Stimulated activated CD4-positive, alpha-beta T cell treated with anti-CD3 and anti-CD28 coated beads, Interleukin-4, amount 100 ng/mL, for 48 hours (primary cell): ENCODE results near the gene ACOT7.
A peak's percentile ranks its signal among the peaks of the same experiment; 100 is the strongest.

Source experiments
- DNase-seq, 2 donors: peaks; one replicate each; pipeline ENCODE4 v3.0.0-alpha.2; 2020; ENCODE audit warnings: low read depth in 2 of 2

The ACOT7 gene

DNA sequence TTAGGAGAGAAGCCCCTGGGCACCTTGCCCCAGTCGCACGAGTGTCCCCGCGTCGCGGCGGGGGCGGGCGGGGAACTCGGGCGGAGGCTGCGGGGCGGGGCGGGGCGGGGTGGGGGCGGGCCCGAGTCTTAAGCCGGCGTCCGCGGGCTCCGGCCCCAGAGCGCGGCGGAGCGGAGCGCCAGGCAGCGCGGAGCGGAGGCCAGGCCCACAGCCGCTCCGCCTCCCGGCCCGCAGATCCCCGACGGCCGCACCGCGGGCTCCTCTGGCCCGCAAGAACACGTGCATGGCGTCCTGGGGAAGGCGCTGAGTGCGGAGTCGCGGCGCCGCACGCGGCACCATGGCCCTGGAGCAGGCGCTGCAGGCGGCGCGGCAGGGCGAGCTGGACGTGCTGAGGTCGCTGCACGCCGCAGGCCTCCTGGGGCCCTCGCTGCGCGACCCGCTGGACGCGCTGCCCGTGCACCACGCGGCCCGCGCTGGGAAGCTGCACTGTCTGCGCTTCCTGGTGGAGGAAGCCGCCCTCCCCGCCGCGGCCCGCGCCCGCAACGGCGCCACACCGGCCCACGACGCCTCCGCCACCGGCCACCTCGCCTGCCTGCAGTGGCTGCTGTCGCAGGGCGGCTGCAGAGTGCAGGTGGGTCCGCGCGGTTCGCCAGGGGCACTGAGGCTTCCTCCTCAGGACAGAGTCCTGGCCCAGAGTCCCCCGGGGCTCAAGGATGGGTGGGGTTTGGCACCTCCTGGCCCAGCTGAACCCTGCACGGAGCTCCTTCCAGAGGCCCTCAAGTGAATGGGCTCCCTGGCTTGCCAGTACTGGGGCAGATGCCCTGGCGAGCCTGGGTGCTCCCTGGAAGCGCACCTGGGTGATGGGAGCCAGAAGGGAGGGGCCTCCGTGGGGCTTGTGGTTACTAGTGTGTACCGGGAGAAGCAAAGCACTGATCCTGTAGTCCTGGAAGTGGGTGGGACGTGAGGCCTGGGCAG is 31.3 kb upstream of the ACOT7 start, which contains the start of gene ESPN:
Gene ESPN, plus strand, starts transcription at position 158 of the 975 bp plus-strand sequence. Its CDS starts 180 bp downstream, at position 338.
- DNase-seq, result no peak

DNA sequence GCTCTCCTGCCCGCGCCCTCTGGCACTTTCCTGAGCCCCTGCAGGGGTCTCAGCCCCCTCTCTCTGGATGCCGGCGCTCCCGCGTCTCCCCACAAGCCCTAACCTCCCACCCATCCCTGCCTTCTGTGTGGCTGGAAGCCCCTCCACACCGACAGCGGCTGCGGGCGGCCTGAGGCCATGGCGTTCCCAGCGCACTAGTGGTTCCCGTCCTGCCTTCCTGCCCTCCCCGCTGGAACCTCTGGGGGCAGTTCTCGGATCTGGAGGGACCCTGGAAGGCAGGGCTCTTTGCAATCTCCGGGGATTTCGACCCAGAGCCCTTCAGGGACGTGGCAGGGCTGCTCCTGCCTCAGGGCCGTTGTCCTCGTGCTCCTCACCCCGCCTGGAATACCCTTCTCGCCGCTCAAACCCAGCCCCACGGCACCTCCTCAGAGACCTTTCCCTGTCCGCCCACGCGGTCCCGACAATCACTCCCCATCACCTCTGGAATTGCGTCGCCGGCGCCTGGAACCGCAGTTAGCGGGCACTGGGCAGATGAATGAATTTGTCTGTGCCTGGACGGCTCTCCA is 30.5 kb upstream of the ACOT7 start:
- no peak for DNase-seq

DNA sequence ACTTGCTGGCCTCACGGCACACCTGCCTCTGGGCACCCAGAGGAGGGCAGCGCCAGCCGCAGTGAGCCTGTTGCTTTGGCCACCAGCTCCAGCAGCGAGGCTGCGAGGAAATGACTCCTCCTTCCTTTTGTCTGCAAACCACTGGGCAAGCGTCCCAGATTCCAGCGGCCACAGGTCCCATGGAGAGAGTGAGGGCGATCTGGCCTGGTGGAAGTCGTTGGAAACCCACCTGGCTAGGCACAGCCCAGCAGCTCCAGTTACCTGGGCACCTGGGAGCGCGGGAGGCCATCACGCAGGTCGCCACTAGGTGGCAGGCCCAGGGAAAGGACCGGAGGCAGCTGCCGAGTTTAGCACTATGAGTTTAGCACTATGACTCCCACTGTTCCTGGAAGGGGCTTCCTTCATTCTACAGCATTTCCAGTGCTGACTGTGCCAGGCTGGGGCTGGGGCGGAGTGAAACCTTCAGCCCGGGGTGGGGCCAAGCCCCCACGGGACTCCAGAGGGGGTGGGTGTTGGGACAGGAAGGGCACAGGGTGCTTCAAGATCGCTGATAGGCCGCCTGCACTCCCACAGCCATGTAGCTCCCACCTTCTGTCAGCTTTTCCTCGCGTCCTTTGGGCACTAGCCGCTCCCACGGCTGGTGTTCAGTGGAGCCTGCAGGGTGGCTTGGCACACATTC is 29.9 kb upstream of the ACOT7 start:
- peak; percentile 66 to 69 for DNase-seq

DNA sequence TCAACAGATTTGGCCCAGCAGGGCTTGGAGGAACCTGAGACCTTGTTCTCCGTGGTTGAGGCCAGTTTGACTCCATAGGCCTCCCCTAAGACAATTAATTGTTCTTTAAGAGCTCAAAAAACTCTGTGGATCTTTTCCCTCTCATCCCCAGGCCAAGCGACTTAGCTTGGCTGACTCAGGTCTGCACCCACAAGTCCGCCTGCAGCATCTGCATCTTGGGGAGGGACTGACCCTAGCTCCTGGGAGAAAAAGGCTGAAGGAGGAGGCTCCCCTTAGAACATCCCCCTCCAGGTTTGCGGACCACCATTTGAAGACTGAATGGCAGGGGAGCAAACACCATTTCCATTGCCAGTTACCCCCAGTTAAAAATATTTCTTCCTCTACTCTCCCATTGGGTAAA is 27.7 kb upstream of the ACOT7 start:
- DNase-seq, result no peak

DNA sequence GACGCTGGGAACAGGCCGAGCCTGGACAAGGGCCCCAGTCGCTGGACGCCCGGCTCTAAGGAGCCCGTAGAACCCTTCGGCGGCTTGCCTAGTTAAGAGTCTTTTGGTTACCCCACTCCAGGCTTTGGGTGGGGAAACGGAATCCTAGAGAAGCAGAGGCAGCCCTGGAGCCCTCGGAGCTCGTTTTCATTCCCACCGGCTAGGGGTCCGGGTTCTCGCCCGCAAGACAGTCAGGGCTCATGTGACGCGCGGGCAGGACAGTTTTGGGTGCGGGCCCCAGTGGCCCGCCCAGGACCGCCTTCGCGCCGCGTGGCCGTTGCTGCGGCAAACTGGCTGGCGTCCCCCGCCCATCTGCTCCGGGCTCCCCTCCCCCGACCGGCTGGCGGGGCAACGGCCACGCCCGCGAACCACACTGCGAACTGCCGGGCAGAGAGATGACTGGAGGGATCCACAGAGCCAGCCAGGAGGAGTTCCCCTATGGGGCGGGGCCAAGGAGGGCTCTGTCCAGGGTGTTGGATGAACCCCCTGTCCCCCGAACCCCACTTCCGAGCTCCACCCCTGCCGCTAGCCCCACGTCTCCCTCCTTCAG is 27.0 kb upstream of the ACOT7 start:
- no peak for DNase-seq

DNA sequence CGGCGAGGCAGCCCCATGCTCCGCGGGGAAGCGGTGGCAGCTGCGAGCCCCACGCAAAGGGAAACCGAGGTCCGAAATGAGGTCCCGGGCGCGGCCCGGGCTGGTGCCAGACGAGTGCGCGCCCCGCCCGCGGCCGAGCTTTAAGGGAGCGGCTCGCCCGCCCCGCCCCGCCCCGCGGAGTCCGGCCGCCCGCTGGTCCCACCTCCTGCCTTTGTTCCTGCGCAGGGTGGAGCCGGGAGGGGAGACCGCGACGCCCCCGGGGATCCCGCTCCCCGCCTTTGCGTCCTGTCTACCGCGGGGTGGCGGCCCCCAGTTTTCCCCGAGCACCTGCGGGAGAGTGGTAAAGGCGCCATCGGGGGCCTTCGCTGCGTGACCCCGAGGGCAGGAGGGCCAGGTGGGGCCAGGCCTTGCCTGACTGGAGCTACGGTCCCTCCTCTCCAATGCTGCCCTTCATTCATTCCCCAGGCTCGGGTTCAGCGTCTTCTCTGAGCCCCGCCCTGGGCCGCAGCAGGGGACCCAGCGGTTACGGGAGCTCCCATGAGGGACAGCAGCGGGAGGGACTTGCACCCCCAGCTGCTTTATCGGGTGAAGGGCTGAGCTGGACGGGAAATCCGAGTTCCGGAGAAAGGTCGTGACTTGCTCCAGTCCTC is 26.4 kb upstream of the ACOT7 start, which contains the start of gene HES2:
Gene HES2, minus strand, starts transcription at position 116 of the 650 bp plus-strand sequence. Its CDS starts 99 bp downstream, at position 17.
- DNase-seq, result no peak

DNA sequence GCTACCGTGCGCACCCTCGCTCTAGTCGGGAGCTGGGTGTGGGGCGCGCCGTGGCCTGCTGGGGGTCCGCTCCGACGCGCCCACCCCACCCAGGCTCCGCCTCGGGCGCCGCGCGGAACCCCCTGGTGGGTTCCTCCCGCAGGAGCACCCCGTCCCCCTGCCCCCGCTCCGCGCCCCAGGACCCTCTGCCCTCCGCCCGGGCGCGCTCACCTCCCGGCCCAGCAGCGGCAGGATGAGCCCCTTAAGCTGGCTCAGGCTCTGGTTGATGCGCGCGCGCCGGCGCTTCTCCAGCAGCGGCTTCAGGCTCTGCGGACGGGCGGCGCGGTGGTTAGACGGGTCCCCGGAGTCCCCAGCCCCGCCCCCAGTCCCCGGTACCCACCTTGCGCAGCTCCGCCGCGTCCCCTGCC is 25.8 kb upstream of the ACOT7 start:
- DNase-seq, result no peak

DNA sequence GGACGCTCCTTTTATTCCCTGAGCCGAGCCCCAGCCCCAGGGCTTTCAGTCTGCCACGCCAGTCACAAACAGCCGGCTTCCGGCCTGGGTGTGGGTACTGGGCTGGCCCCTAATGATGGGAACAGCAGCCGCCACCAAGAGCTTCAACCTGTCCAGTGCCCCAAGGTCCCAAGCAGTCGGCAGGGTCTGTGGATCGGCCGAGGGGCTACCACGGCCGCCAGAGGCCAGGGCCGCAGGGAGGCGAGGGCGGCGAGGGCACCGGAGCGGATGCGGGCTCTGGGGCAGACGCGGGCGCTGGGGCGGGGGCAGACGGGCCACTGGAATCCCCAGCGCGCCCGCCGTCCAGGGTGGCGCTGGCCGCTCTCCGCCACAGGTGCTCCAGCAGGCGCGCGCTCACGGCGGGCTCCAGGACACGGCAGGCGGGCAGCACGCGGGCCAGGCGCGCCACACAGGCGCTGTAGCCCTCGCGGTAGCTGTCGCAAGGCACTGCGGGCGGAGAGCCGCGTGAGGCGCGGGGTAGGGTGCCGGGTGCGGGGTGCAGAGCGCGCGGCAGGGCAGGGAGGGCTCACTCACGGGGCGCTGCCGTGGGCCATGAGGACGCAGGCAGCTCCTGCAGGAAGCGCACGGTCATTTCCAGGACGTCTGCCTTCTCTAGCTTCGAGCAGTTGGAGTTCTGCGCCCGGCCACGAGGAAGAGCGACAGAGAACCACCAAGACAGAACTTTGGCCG is 25.3 kb upstream of the ACOT7 start:
- DNase-seq, result no peak

DNA sequence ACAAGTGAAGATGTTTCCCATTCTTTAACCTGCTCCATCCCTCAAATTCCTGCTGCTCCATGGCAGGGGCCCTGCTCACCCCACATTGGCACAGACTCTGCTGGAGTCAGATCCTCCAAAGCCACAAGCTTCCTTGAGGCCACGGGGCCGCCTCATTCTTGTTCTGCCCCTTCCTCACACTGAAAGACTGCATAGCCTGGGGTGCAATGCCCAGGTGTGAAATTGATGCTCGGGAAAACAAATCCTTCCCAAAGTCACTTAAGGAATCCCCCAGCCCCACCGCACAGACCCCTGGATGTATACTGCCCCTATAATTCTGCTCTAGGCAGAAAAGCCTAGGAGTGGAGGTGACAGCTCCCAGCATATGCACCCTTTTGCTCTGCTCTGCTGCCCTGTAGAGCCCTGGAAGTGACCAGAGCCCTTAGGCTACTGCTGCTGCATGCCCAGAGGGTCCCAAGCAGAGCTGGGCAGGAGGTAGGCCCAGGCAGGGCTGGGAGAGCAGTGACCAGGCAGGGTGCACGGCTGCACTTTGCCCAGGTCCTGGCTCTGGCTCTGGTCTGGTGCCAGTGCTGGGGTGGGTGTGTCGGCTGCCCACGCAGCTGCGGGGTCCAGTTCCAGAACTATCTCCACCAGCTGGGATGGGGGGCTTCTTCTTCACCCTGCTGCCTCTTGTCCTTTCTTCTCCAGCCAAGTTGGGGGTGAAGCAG is 24.5 kb upstream of the ACOT7 start:
- DNase-seq, result no peak

DNA sequence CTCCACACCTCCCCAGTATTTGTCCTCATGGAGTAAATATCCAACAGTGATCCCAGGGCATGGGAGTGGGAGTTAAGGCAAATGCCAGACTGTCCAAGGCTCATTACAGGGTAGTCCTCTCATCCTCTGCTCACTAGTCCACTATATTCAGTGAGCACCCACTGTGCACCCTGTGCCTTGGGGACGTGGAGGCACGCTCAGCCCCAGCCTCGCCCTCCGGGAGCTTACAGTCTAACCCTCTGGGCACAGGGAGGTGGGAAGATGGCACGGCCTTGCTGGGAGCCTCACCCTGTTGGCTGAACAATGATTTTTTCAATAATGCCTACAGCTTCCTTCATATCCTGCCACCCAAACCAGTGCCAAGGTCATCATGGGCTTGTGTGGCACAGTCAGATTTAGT is 23.3 kb upstream of the ACOT7 start:
- no peak for DNase-seq

DNA sequence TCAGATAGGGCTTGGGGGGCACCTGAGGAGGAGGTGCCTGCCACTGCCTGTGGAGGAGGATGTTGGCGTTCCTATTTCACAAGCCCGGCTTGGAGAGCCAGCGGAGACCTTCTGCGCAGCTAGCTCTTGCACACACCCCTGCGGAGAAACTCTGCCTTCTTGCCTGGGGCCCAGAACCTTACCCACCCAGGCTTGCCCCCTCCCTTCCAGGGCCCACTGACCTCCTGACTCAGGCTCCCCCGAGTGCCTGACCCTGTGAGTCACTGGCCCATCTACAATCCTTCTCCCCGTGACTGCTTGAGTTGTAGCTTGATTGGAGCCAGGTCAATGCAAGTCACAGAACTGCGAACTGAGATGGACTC is 22.7 kb upstream of the ACOT7 start:
- no peak for DNase-seq

DNA sequence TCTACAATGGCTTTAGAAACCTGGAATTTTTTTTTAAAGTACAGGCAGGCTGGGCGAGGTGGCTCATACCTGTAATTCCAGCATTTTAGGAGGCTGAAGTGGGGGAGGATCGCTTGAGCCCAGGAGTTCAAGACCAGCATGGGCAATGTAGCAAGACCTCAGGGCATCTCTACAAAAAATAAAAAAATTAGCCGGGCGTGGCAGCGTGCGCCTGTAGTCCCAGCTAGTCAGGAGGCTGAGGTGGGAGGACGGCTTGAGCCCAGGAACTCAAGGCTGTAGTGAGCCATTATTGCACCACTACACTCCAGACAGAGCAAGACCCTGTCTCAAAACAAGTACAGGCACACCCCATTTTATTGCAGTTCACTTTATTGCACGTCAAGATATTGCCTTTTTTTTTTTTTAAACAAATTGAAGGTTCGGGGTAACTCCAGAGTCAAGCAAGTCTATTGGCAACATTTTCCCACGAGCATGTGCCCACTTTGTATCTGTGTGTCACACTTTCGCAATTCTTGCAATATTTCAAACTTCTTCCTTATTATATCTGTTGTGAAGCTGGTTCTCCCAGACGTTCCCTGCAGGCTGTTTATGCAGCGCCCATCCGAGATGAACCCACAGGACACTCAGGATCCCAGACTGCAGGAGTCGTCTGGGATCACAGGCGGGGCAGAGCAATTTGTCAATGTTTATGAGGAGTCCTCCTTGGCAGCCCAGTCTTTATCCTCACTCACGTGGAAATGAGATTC is 21.5 kb upstream of the ACOT7 start:
- no peak for DNase-seq

DNA sequence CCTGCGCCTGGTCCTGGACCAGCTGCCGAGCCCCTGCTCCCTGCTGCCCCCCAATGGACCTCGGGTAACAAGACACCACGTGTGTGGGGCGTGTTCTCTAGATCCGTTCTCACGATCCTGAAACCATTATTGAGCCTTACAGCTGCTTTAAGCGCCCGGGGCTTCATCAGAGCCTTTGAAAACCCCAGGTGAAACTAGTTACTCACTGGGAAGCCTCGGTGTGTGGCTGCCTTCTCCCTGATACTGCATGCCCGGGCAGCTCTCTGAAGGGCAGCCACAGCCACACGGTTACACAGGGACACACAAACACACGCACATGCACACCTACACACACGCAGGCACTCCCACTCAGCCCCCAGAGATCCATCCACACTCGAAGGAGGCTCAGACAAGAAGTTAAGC is 20.9 kb upstream of the ACOT7 start:
- peak in 1 of 2 donors; percentile 40 for DNase-seq

DNA sequence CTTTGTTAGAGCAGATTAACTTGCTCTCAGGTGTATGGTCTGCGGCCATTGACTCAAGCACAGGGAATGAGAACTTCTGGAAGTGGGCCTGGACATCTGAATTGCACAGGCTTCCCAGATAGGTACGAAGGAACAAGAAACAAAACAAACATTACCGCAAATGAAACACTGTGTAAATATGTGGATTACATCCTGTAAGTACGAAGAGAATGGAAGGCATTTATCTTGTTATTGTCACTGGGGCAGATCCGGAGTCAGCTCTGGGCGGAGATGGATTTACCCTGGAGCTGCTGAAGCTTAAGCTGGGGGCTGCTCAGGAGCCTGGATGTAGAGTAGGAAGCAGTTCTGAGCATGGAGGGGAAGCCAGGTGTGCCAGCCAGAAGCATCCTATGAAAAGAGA is 19.3 kb upstream of the ACOT7 start:
- no peak for DNase-seq

DNA sequence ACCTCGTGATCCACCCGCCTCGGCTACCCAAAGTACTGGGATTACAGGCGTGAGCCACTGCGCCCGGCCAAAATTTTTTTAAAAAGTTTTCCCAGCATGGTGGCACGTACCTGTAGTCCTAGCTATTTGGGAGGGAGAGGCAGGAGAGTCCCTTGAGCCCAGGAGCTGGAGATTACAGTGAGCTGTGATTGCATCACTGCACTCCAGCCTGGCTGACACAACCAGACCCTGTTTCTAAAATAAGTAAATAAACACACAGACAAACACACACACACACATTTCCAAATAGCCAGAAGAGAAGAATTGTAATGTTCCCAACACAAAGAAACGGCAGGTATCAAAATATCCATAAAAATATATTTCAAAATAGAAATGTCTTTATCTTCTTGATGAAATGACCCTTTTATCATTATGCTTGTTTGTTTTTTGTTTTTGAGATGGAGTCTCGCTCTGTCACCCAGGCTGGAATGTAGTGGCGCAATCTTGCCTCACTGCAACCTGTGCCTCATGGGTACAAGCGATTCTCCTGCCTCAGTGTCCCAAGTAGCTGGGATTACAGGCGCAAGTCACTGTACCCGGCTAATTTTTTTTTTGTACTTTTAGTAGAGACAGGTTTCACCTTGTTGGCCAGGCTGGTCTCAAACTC is 16.8 kb upstream of the ACOT7 start:
- no peak for DNase-seq

DNA sequence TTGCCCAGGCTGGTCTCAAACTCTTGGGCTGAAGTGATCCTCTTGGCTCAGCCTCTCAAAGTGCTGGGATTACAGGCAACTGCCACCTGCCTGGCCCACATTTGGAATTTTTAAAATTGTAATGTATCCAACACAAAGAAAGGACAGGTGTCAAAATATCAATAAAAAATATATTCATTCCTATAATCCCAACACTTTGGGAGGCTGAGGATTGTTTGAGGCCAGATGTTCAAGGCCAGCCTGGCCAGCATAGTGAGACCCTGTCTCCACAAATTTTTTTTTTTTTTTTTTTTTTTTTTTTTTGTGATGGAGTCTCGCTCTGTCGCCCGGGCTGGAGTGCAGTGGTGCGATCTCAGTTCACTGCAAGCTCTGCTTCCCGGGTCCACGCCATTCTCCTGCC is 16.2 kb upstream of the ACOT7 start:
- no peak for DNase-seq

DNA sequence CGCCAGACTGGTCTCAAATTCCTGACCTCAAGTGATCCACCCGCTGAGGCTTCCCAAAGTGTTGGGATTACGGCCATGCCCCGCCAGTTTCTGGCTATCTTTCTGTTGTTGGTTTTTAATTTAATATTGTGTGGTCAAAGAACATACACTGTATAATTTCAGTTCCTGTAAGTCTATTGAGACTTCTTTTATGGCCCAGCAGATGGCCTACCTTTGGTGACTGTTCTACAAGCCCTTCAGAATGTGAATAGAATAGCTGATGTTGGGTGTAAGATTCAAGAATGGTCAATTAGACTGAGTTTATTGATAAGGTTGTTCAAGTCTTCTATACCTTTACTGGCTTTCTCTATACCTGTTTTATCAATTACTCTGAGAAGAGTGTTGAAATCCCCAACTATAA is 15.5 kb upstream of the ACOT7 start:
- no peak for DNase-seq

DNA sequence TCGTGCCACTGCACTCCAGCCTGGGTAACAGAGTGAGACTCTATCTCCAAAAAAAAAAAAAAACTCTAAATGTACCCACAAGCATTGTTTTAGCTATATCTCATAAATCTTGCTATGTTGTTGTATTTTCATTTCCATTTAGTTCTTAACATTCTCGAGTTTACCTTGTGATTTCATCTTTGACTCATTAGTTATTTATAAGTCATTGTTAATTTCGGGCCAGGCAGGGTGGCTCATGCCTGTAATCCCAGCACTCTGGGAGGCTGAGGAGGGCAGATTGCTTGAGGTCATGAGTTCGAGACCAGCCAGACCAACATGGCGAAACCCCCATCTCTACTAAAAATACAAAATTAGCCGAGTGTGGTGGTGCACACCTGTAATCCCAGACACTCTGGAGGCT is 14.5 kb upstream of the ACOT7 start:
- no peak for DNase-seq

DNA sequence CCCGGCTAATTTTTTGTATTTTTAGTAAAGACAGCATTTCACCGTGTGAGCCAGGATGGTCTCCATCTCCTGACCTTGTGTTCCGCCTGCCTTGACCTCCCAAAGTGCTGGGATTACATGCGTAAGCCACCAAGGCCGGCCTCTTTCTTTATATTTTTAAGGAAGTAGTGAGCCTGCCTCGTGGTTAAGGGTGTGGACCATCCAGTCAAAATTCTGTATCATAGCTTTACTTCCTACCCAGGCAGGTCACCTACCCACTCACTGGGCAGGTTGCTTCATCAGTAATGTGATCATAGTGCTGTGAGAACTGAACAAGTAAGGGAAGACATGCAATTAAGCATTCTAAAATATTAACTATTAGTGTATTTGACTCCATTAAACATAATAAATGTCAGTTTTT is 8.1 kb upstream of the ACOT7 start:
- no peak for DNase-seq
